Vagina (tissue), 2 donors: ENCODE measurements around the gene YPEL4.

Experiments used
- POLR2A ChIP-seq, 2 donors: fragments of 450-650 bp; IDR thresholded peaks; one replicate each; pipeline ENCODE4 v1.6.1; 2017; ENCODE audit warnings: antibody characterized with exemption in 2 of 2, mild to moderate bottlenecking in 2 of 2, moderate library complexity in 2 of 2
- POLR2AphosphoS5 ChIP-seq, 2 donors: sonication (generic); formaldehyde crosslinking; IDR thresholded peaks; one replicate each; pipeline ENCODE4 v1.9.0; 2017; ENCODE audit warnings: antibody characterized with exemption in 2 of 2, mild to moderate bottlenecking in 2 of 2, low read depth in 1 of 2; ENCODE audit not compliant: insufficient read depth in 1 of 2
- TF ChIP-seq, protein P1 (sequence below), 3 experiments: fragments of 450-650 bp in 2 of 3; fragments of 200-600 bp in 1 of 3; sonication (generic) in 1 of 3; IDR thresholded peaks; one replicate each; pipeline ENCODE4 v1.5.1; 2017 to 2019; ENCODE audit warnings: antibody characterized with exemption in 3 of 3, mild to moderate bottlenecking in 2 of 3, moderate library complexity in 2 of 3

DNA sequence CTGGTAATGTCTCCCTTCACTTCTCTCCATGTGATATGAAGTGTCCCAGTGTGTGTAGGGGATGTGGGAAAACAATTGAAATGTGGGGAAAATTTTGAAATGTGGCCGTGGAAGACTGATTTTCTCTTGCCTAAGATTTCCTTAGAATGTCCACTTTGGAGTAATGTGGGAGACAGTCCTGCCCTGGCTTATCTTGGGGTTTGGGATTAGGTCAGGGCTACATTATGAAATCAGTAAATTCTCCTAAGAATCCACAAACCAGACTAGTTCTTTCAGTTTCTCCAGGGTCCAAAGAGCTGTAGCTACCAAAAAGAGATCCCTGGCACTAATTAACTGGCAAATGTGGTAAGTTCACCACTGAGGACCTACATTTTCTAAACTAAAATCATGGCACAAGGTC is 22.8 kb downstream of the YPEL4 start:
- TF ChIP-seq, protein P1, sequence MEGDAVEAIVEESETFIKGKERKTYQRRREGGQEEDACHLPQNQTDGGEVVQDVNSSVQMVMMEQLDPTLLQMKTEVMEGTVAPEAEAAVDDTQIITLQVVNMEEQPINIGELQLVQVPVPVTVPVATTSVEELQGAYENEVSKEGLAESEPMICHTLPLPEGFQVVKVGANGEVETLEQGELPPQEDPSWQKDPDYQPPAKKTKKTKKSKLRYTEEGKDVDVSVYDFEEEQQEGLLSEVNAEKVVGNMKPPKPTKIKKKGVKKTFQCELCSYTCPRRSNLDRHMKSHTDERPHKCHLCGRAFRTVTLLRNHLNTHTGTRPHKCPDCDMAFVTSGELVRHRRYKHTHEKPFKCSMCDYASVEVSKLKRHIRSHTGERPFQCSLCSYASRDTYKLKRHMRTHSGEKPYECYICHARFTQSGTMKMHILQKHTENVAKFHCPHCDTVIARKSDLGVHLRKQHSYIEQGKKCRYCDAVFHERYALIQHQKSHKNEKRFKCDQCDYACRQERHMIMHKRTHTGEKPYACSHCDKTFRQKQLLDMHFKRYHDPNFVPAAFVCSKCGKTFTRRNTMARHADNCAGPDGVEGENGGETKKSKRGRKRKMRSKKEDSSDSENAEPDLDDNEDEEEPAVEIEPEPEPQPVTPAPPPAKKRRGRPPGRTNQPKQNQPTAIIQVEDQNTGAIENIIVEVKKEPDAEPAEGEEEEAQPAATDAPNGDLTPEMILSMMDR (IDR thresholded peaks at IDR 0.05): no peak
- no peak for TF ChIP-seq POLR2AphosphoS5 (IDR thresholded peaks at IDR 0.05; ENCODE audit: insufficient read depth in 1 of 2, low read depth in 1 of 2)
- TF ChIP-seq POLR2A (IDR thresholded peaks at IDR 0.05): no peak
